ENCODE measurements around the gene BRAT1. TPM values are rescaled to one million over a fixed set of nuclear protein-coding genes. Genes with fewer than 3 reads are reported as not detected.
A peak's percentile ranks its signal among the peaks of the same experiment; 100 is the strongest.

Gene BRAT1
- total and polyA plus RNA-seq, 4 experiments from 2014 or later, result 24.2 to 42.4 (median 39.2) TPM

DNA sequence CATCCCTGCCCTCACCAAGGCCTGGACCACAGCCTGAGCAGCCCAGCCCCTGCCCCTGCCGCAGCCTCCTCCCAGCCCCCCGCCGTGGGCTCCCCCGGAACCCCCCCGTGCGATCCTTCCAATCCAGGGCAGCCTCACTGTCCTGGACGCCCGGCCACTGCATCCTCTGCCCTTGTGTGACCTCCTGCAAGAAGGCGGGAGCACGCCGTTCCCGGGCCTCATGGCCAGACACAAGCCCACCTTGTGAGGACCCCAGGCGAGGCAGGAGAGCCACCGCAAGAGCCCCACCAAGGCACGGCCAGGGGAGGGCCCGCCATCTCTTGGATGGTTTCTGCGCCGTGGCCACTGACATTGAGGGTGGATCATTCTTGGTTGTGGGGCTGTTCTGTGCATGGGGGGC is 43.6 kb downstream of the BRAT1 start:
- H3K9me3 Mint-ChIP-seq, result no peaks in the 10 kb centered on the region
- Histone ChIP-seq H3K4me1 (ENCODE audit: insufficient read depth, low read length) (peaks cover 63% of the 10 kb centered on the region), H3K4me3 (ENCODE audit: low read length in 2 of 2) (peak overlapping the region in 1 of 2 donors; percentile 53), H3K36me3 (ENCODE audit: insufficient read depth, low read length) (no peaks in the 10 kb centered on the region), H3K27ac (ENCODE audit: low read depth, low read length) (peak overlapping the region; percentile 73), H3K9me3 (ENCODE audit: control insufficient read depth in 1 of 2, low read length in 2 of 2) (no peaks in the 10 kb centered on the region), H3K27me3 (ENCODE audit: insufficient read depth, low read length) (no peaks in the 10 kb centered on the region)
- CTCF ChIA-PET (ENCODE audit: partially characterized antibody), result interaction anchor here (1.4 to 4.6 kb wide), 2 partner anchors 13 to 17 kb away, joined by 4 to 29 read pairs; no protein-coding TSS in a partner anchor
- H3K4me3 Mint-ChIP-seq, result peak overlapping the region; percentile 73 to 89 (median 80)
- intact Hi-C loops (cut with micrococcal nuclease), result no loop called here
- no peaks in the 10 kb centered on the region for H3K27me3 Mint-ChIP-seq
- no peak for DNase-seq
- no peaks in the 10 kb centered on the region for H3K36me3 Mint-ChIP-seq
- peak overlapping the region; percentile 95 to 99 (median 97) for H3K27ac Mint-ChIP-seq
- peaks cover 29 to 62% (median 51%) of the 10 kb centered on the region in 4 donors for H3K4me1 Mint-ChIP-seq
- POLR2A ChIA-PET (ENCODE audit: partially characterized antibody), result interaction anchor here (0.9 to 7.2 kb wide), 12 partner anchors 11 to 631 kb away, joined by 3 to 511 read pairs (median 3); partner anchors contain the start of gene LFNG

DNA sequence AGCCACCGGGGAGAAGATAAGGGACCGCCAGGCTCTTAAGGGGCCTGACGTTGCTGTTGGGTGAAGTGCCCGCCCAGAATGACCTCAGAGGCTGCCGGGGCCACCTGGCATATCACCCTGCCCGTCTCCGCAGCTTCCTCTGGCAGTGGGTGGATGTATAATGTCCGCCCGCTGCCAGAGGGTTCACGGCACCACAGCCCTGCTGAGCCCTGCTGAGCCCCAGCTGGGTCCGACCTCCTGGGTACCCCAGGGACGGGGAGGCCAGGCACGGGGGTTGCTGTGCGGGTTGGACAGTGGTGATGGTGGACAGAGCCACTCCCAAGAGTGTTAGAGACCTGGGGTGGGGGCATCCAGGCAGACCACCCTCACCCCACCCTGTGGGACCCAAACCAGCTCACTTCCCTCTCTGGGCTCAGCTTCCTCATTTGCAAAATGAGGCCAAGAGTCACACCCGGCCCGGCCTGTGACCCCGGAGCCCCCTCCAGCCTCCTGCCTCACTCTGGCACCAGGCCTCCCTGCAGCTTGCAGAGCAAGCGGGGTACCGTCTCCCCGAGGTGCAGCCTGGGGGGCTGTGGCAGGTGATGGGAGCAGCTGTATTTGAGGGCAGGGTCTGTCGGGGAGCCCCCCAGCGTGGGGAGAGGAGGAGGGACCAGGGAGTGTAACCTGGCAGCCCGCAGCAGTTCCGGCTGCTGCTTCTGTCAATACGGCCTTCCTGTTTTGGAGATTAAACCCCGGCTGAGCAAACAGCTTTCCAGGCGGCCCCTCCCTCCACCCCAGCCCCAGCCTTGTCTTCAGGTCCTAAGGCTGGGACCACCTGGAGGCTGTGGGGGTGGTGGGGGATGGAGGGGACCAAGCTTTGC is 44.2 kb downstream of the BRAT1 start:
- H3K36me3 Mint-ChIP-seq, result no peaks in the 10 kb centered on the region
- intact Hi-C loops (cut with micrococcal nuclease), result no loop called here
- POLR2A ChIA-PET (ENCODE audit: partially characterized antibody), result interaction anchor here (0.8 to 7.2 kb wide), 17 partner anchors 11 to 630 kb away, joined by 3 to 511 read pairs (median 3); partner anchors contain the start of genes BRAT1 and LFNG
- peak overlapping the region; percentile 95 to 99 (median 97) for H3K27ac Mint-ChIP-seq
- H3K4me3 Mint-ChIP-seq, result peak overlapping the region; percentile 73 to 89 (median 80)
- CTCF ChIA-PET (ENCODE audit: partially characterized antibody), result interaction anchor here (1.4 to 4.6 kb wide), 2 partner anchors 12 to 17 kb away, joined by 4 to 29 read pairs; no protein-coding TSS in a partner anchor
- Histone ChIP-seq H3K4me3 (ENCODE audit: low read length in 2 of 2) (peak overlapping the region in 1 of 2 donors; percentile 53), H3K9me3 (ENCODE audit: control insufficient read depth in 1 of 2, low read length in 2 of 2) (no peaks in the 10 kb centered on the region), H3K4me1 (ENCODE audit: insufficient read depth, low read length) (peaks cover 63% of the 10 kb centered on the region), H3K36me3 (ENCODE audit: insufficient read depth, low read length) (no peaks in the 10 kb centered on the region), H3K27ac (ENCODE audit: low read depth, low read length) (peak overlapping the region; percentile 73), H3K27me3 (ENCODE audit: insufficient read depth, low read length) (no peaks in the 10 kb centered on the region)
- DNase-seq, result peak; percentile 64 to 81 (median 66)
- H3K9me3 Mint-ChIP-seq, result no peaks in the 10 kb centered on the region
- peaks cover 29 to 62% (median 51%) of the 10 kb centered on the region in 4 donors for H3K4me1 Mint-ChIP-seq
- no peaks in the 10 kb centered on the region for H3K27me3 Mint-ChIP-seq

GRCh38 chr7:2510130-2510776 is 45.1 kb downstream of the BRAT1 start:
- intact Hi-C loops (cut with micrococcal nuclease), result no loop called here
- H3K4me3 ChIP-seq (ENCODE audit: low read length in 2 of 2), result peak overlapping the region in 1 of 2 donors; percentile 53
- CTCF ChIA-PET (ENCODE audit: partially characterized antibody), result interaction anchor here (0.6 to 4.6 kb wide), 3 partner anchors 10 to 18 kb away, joined by 3 to 29 read pairs (median 4); no protein-coding TSS in a partner anchor

GRCh38 chr7:2509298-2509906 is 45.9 kb downstream of the BRAT1 start:
- peaks cover 29 to 62% (median 51%) of the 10 kb centered on the region in 4 donors for H3K4me1 Mint-ChIP-seq
- H3K36me3 Mint-ChIP-seq, result no peaks in the 10 kb centered on the region
- H3K4me1 ChIP-seq (ENCODE audit: insufficient read depth, low read length), result peaks cover 63% of the 10 kb centered on the region
- CTCF ChIA-PET (ENCODE audit: partially characterized antibody), result interaction anchor here (1.1 to 4.6 kb wide), 4 partner anchors 19 to 48 kb away, joined by 3 to 29 read pairs (median 4); no protein-coding TSS in a partner anchor
- peak overlapping the region; percentile 95 to 99 (median 98) for H3K27ac Mint-ChIP-seq
- no peaks in the 10 kb centered on the region for H3K9me3 Mint-ChIP-seq
- POLR2A ChIA-PET (ENCODE audit: partially characterized antibody), result interaction anchor here (0.7 to 7.2 kb wide), 17 partner anchors 9 to 201 kb away, joined by 3 to 511 read pairs (median 6); partner anchors contain the start of genes BRAT1, CHST12, EIF3B and IQCE
- no peak for DNase-seq
- intact Hi-C loops (cut with micrococcal nuclease), result loop anchor here (5.0 kb wide), 2 partner anchors 107 to 333 kb away; partner anchors contain the start of genes CHST12 and GNA12
- H3K27me3 Mint-ChIP-seq, result no peaks in the 10 kb centered on the region
- H3K4me3 Mint-ChIP-seq, result peak overlapping the region; percentile 74 to 87 (median 81)
- H3K4me3 ChIP-seq (ENCODE audit: low read length in 2 of 2), result peak overlapping the region in 1 of 2 donors; percentile 39
- H3K27ac ChIP-seq (ENCODE audit: low read depth, low read length), result peak overlapping the region; percentile 73
- no peaks in the 10 kb centered on the region for H3K9me3 ChIP-seq (ENCODE audit: control insufficient read depth in 1 of 2, low read length in 2 of 2)
- no peaks in the 10 kb centered on the region for H3K36me3 ChIP-seq (ENCODE audit: insufficient read depth, low read length)
- H3K27me3 ChIP-seq (ENCODE audit: insufficient read depth, low read length), result no peaks in the 10 kb centered on the region

More at GRCh38 chr7:2510130-2510776, 45.1 kb downstream of the BRAT1 start:
- no peaks in the 10 kb centered on the region for H3K9me3 Mint-ChIP-seq
- peak overlapping the region; percentile 95 to 99 (median 97) for H3K27ac Mint-ChIP-seq
- H3K27me3 ChIP-seq (ENCODE audit: insufficient read depth, low read length), result no peaks in the 10 kb centered on the region
- peak overlapping the region; percentile 73 for H3K27ac ChIP-seq (ENCODE audit: low read depth, low read length)
- no peaks in the 10 kb centered on the region for H3K36me3 ChIP-seq (ENCODE audit: insufficient read depth, low read length)
- H3K36me3 Mint-ChIP-seq, result no peaks in the 10 kb centered on the region
- H3K4me1 Mint-ChIP-seq, result peaks cover 29 to 62% (median 51%) of the 10 kb centered on the region in 4 donors
- H3K9me3 ChIP-seq (ENCODE audit: control insufficient read depth in 1 of 2, low read length in 2 of 2), result no peaks in the 10 kb centered on the region
- no peak for DNase-seq
- H3K4me3 Mint-ChIP-seq, result peak overlapping the region; percentile 52 to 89 (median 78)
- no peaks in the 10 kb centered on the region for H3K27me3 Mint-ChIP-seq
- POLR2A ChIA-PET (ENCODE audit: partially characterized antibody), result interaction anchor here (0.8 to 7.2 kb wide), 14 partner anchors 10 to 200 kb away, joined by 3 to 511 read pairs (median 4); partner anchors contain the start of genes BRAT1, CHST12, IQCE and LFNG
- peaks cover 63% of the 10 kb centered on the region for H3K4me1 ChIP-seq (ENCODE audit: insufficient read depth, low read length)

DNA sequence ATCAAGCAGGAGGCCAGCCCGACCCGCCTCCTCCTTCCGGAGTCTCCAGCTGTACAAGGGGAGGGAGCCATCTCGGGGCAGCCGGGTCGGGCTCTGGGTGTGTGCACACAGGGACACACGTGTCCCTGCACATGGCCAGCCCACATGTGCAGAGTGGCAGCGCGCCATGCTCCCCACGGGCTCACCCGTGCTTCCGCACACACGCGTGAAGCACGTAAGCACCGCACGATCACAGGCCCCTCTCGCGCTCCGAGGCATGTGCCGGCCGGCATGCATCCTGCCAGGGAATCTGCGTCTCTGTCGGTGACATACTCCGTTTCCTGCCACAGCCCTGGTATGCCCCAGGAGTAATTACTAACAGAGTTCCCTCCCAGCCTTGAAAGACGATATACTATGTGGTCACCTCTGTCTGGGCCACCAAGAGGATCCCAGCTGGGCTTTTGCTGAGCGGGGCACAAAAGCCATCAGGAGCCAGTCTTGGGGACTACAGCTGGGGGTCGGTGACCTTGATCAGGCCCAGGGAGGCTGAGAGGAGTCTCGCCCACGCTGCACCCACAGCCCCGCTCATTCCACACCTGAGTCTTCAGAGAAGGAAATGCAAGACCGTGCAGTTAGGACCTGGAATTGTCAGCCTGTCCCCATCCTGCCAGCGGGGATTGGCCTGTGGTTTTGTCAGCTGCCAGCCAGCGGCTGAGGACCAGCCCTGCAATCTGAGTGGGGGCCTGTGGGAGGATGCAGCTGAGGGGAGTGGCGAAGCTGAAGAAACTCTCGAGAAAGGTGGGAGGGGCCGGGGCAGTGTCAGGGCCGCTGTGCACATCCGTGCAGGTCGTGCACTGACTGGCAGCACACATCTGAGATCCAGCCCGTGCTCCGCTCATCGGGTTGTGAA is 46.8 kb downstream of the BRAT1 start:
- Mint-ChIP-seq H3K9me3 (no peaks in the 10 kb centered on the region), H3K27ac (peak overlapping the region; percentile 95 to 99 (median 98)), H3K36me3 (no peaks in the 10 kb centered on the region), H3K4me3 (peak overlapping the region; percentile 74 to 87 (median 81)), H3K4me1 (peaks cover 29 to 63% (median 50%) of the 10 kb centered on the region in 4 donors), H3K27me3 (no peaks in the 10 kb centered on the region)
- Histone ChIP-seq H3K36me3 (ENCODE audit: insufficient read depth, low read length) (no peaks in the 10 kb centered on the region), H3K27me3 (ENCODE audit: insufficient read depth, low read length) (no peaks in the 10 kb centered on the region), H3K4me3 (ENCODE audit: low read length in 2 of 2) (peak overlapping the region; percentile 31 to 39), H3K27ac (ENCODE audit: low read depth, low read length) (peak overlapping the region; percentile 73), H3K4me1 (ENCODE audit: insufficient read depth, low read length) (peaks cover 61% of the 10 kb centered on the region), H3K9me3 (ENCODE audit: control insufficient read depth in 1 of 2, low read length in 2 of 2) (no peaks in the 10 kb centered on the region)
- ChIA-PET POLR2A (ENCODE audit: partially characterized antibody) (interaction anchor here (0.7 to 7.2 kb wide), 16 partner anchors 10 to 202 kb away, joined by 3 to 511 read pairs (median 6); partner anchors contain the start of genes BRAT1, CHST12, EIF3B and IQCE), CTCF (ENCODE audit: partially characterized antibody) (interaction anchor here (0.9 to 4.6 kb wide), 6 partner anchors 20 to 172 kb away, joined by 3 to 29 read pairs (median 4); no protein-coding TSS in a partner anchor)
- intact Hi-C loops (cut with micrococcal nuclease), result loop anchor here (1.0 to 5.0 kb wide), 6 partner anchors 11 to 334 kb away; partner anchors contain the start of genes BRAT1, CHST12, GNA12 and LFNG
- DNase-seq, result peak; percentile 85 to 96 (median 90)

All from CD4-positive, alpha-beta memory T cell (primary cell).